Measurements from ENCODE around the gene ZNF280A. TPM values are rescaled to one million over a fixed set of nuclear protein-coding genes. Genes with fewer than 3 reads are reported as not detected.
"Not testable (repeated sequence)": the region's sequence is repeated elsewhere in the genome, so short reads cannot be mapped to it uniquely, and the experiment has no call there.

ZNF280A gene
- total and polyA plus RNA-seq, 10 donors, result 0.51 TPM; not detected in 9

DNA sequence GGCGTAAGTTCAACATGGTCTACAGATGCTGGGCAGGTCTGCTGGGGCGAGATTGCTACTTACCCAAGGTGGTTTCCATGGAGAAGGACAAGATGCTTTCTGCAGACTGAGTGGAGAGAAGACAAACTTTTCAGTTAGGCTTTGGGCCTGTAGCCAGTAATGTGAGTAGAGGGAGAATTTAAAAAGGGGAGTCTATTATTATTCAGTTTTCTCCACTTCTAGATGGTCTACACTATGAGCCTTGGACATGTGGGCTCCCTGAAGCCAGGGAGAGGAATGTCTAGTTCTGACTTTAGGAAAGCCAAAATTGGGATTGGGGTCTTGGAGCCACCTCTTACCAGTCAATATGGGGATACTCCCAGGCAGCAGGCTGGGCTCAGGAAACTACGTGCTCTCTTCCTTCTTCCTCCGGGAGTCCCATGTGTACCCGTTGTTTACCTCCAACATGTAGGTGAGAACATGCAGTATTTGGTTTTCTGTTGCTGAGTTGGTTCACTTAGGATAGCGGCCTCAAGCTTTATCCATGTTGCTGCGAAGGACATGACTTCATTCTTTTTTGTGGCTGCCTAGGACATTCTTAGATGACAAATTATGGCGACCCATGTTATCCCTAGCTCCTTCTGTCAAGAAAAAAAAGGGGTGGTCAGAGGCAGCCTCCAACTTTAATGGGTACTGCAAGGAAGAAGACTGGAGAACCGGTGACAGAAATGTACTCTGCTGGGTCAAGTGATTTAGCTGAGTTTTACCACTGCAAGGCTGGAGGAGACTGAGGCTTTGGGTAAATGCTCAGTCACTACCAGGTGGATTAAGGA is 14.7 kb upstream of the ZNF280A start:
- 85 to 91% (median 88%) methylated on average over 9 of the region's 9 CpGs for WGBS, 5 donors
- intact Hi-C loops (cut with DNase I; ENCODE audit: low total_unique reads), result no loop called here
- DNase-seq, result no peak
- Histone ChIP-seq H3K4me1 (no peaks in the 10 kb centered on the region), H3K27me3 (replicated peaks in 1 of 7) (no peaks in the 10 kb centered on the region), H3K9me3 (no peaks in the 10 kb centered on the region), H3K36me3 (no peaks in the 10 kb centered on the region), H3K4me3 (no peak overlapping the region), H3K27ac (no peak overlapping the region)
- TF ChIP-seq, protein P1, sequence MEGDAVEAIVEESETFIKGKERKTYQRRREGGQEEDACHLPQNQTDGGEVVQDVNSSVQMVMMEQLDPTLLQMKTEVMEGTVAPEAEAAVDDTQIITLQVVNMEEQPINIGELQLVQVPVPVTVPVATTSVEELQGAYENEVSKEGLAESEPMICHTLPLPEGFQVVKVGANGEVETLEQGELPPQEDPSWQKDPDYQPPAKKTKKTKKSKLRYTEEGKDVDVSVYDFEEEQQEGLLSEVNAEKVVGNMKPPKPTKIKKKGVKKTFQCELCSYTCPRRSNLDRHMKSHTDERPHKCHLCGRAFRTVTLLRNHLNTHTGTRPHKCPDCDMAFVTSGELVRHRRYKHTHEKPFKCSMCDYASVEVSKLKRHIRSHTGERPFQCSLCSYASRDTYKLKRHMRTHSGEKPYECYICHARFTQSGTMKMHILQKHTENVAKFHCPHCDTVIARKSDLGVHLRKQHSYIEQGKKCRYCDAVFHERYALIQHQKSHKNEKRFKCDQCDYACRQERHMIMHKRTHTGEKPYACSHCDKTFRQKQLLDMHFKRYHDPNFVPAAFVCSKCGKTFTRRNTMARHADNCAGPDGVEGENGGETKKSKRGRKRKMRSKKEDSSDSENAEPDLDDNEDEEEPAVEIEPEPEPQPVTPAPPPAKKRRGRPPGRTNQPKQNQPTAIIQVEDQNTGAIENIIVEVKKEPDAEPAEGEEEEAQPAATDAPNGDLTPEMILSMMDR (IDR thresholded peaks at IDR 0.05 in 8 of 11, conservative IDR thresholded peaks at IDR 0.05 in 3 of 11), result no peak
- TF ChIP-seq POLR2AphosphoS5 (IDR thresholded peaks at IDR 0.05) (no peak), POLR2A (IDR thresholded peaks at IDR 0.05) (no peak)

DNA sequence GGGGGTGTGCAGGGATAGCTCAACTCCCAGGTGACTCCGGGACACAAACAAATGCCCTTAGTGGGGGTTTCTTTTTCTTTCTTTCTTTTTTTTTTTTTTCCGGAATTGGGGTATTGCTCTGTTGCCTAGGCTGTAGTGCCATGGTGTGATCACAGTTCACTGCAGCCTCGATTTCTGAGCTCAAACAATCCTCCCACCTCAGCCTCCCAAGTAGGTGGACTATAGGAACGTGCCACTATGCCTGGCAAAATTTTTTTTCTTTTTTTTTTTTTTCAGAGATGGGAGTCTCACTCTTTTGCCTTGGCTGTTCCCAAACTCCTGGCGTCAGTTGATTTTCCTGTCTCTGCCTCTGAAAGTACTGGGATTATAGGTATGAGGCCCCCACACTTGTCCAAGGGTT is 13.8 kb upstream of the ZNF280A start:
- intact Hi-C loops (cut with DNase I; ENCODE audit: low total_unique reads), result no loop called here
- Histone ChIP-seq H3K9me3 (no peaks in the 10 kb centered on the region), H3K27ac (no peak overlapping the region), H3K4me3 (no peak overlapping the region), H3K4me1 (no peaks in the 10 kb centered on the region), H3K36me3 (no peaks in the 10 kb centered on the region), H3K27me3 (replicated peaks in 1 of 7) (no peaks in the 10 kb centered on the region)
- DNase-seq, result no peak
- TF ChIP-seq, protein P1 (IDR thresholded peaks at IDR 0.05 in 8 of 11, conservative IDR thresholded peaks at IDR 0.05 in 3 of 11), result no peak
- TF ChIP-seq POLR2A (IDR thresholded peaks at IDR 0.05) (no peak), POLR2AphosphoS5 (IDR thresholded peaks at IDR 0.05) (no peak)
- WGBS, 5 donors, result 72 to 82% (median 74%) methylated on average over 5 of the region's 5 CpGs

DNA sequence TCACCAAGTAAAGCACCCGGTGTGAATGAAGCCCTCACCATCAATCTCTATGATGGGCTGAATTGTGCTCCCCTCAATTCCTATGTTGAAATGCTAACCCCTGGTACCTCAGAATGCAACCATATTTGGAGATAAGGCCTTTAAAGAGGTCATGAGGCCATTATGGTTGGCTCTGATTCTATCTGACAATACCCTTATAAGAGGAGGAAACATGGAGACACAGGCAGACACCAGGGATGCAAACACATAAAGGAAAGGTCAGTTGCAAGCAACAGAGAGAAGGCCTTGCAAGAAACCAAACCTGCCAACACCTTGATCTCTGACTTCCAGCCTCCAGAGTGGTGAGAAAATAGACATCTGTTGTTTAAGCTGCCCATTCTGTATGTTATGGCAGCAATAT is 13.3 kb upstream of the ZNF280A start:
- 80 to 100% (median 94%) methylated on average over 1 of the region's 1 CpG for WGBS, 5 donors
- H3K9me3 ChIP-seq, result no peaks in the 10 kb centered on the region
- H3K4me3 ChIP-seq, result no peak overlapping the region
- no peaks in the 10 kb centered on the region for H3K36me3 ChIP-seq
- TF ChIP-seq, protein P1 (IDR thresholded peaks at IDR 0.05 in 8 of 11, conservative IDR thresholded peaks at IDR 0.05 in 3 of 11), result no peak
- TF ChIP-seq POLR2A (IDR thresholded peaks at IDR 0.05), result no peak
- no peak for TF ChIP-seq POLR2AphosphoS5 (IDR thresholded peaks at IDR 0.05)
- no peaks in the 10 kb centered on the region for H3K27me3 ChIP-seq (replicated peaks in 1 of 7)
- intact Hi-C loops (cut with DNase I; ENCODE audit: low total_unique reads), result no loop called here
- DNase-seq, result no peak
- no peaks in the 10 kb centered on the region for H3K4me1 ChIP-seq
- H3K27ac ChIP-seq, result no peak overlapping the region

DNA sequence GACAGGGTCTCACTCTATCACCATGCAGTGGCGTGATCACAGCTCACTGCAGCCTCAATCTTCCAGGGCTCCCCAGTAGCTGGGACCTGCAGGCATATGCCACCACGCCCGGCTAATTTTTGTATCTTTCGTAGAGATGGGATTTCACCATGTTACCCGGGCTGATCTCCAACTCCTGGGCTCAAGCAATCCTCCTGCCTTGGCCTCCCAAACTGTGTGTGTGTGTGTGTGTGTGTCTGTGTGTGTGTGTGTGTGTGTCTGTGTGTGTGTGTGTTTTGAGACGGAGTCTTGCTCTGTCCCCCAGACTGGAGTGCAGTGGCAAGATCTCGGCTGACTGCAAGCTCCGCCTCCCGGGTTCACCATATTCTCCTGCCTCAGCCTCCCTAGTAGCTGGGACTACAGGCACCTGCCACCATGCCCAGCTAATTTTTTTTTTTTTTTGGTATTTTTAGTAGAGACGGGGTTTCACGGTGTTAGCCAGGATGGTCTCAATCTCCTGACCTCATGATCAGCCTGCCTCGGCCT is 12.5 kb upstream of the ZNF280A start:
- intact Hi-C loops (cut with DNase I; ENCODE audit: low total_unique reads); H3K27me3 ChIP-seq (replicated peaks in 1 of 7); H3K36me3 ChIP-seq; H3K9me3 ChIP-seq; H3K4me3 ChIP-seq; H3K27ac ChIP-seq; DNase-seq; H3K4me1 ChIP-seq: not testable (repeated sequence)
- WGBS, 5 donors, result 88 to 93% (median 90%) methylated on average over 12 of the region's 12 CpGs
